Endothelial cell of umbilical vein (primary cell): Measurements from ENCODE around the gene MTRF1. TPM values are rescaled to one million over a fixed set of nuclear protein-coding genes. Genes with fewer than 3 reads are reported as not detected.

Experiments
- BruUV-seq: library from RNA; stranded (reverse); fragments of 400-500 nt; replicated peaks from 2 replicates; lab custom pipeline; 2021; lab: Mats Ljungman, UMichigan
- CTCF ChIA-PET: fragments of 300-600, 350-600 bp; sonication (Branson Sonifier 250); formaldehyde crosslinking; loops from one replicate; lab custom pipeline; 2021; ENCODE audit warnings: antibody characterized with exemption, inconsistent platforms; lab: Charles Lee
- POLR2A ChIA-PET: fragments of 300-600, 350-600 bp; sonication (Branson Sonifier 250); formaldehyde crosslinking; loops from one replicate; lab custom pipeline; 2021; ENCODE audit warnings: antibody characterized with exemption, inconsistent platforms; lab: Charles Lee
- DNase-seq: peaks from one replicate; pipeline ENCODE4 v3.0.0-alpha.2; 2011; ENCODE audit warnings: low read depth, low spot score
- FAIRE-seq: peaks from 2 replicates; lab custom pipeline; 2011; peaks lifted over from hg19 to GRCh38; lab: Jason Lieb, UNC
- H2AFZ ChIP-seq: 2 replicates; pipeline ENCODE4 v1.6.0; 2012; ENCODE audit warnings: low read depth, low read length, control low read depth, inconsistent platforms
- H3K27ac ChIP-seq: 2 replicates; pipeline ENCODE4 v1.5.1; 2011; ENCODE audit warnings: low read depth, mild to moderate bottlenecking, control low read depth, low read length, moderate library complexity; ENCODE audit not compliant: insufficient read depth
- H3K27me3 ChIP-seq, 2 experiments: 2 replicates each; pipeline versions ENCODE4 v1.6.0 to v1.6.1; 2011; ENCODE audit warnings: low read length in 2 of 2, mixed read lengths in 1 of 2; ENCODE audit not compliant: control insufficient read depth in 2 of 2, insufficient read depth in 2 of 2
- H3K36me3 ChIP-seq, 2 experiments: 2 replicates in 1 of 2; 3 replicates in 1 of 2; pipeline ENCODE4 v1.5.1; 2011; ENCODE audit warnings: low read length in 2 of 2, mild to moderate bottlenecking in 1 of 2, moderate library complexity in 1 of 2; ENCODE audit not compliant: control insufficient read depth in 2 of 2, insufficient read depth in 2 of 2; ENCODE audit errors: extremely low read depth in 1 of 2
- H3K4me1 ChIP-seq: 3 replicates; pipeline ENCODE4 v1.5.1; 2011; ENCODE audit warnings: mild to moderate bottlenecking, low read length; ENCODE audit not compliant: control insufficient read depth, insufficient read depth; ENCODE audit errors: extremely low read depth
- H3K4me2 ChIP-seq: 2 replicates; pipeline ENCODE4 v1.6.1; 2011; ENCODE audit warnings: low read length, control low read depth, mixed read lengths; ENCODE audit not compliant: insufficient read depth
- H3K4me3 ChIP-seq, 3 experiments: fragments of 200-600 bp in 1 of 3; sonication (generic), shearing (Covaris generic) in 1 of 3; replicated peaks in 1 of 3; 2 replicates each; pipeline ENCODE4 v1.5.1; 2011 to 2016; ENCODE audit warnings: control low read depth in 3 of 3, low read length in 3 of 3, mild to moderate bottlenecking in 2 of 3, inconsistent platforms in 1 of 3, low read depth in 1 of 3, moderate library complexity in 1 of 3; ENCODE audit not compliant: insufficient read depth in 1 of 3
- H3K79me2 ChIP-seq: 2 replicates; pipeline ENCODE4 v1.6.0; 2012; ENCODE audit warnings: low read length, inconsistent platforms; ENCODE audit not compliant: control insufficient read depth, insufficient read depth
- H3K9ac ChIP-seq: replicated peaks from 2 replicates; pipeline ENCODE3; 2011; ENCODE audit warnings: low read length, control low read depth; ENCODE audit not compliant: insufficient read depth; ENCODE audit errors: extremely low read depth
- H3K9me1 ChIP-seq: replicated peaks from 3 replicates; pipeline ENCODE4 v1.6.0; 2011; ENCODE audit warnings: mild to moderate bottlenecking, low read length; ENCODE audit not compliant: control insufficient read depth, insufficient read depth; ENCODE audit errors: extremely low read depth
- H3K9me3 ChIP-seq: replicated peaks from 2 replicates; pipeline ENCODE4 v1.5.1; 2012; ENCODE audit warnings: low read length, inconsistent platforms; ENCODE audit not compliant: control insufficient read depth, insufficient read depth
- H4K20me1 ChIP-seq: replicated peaks from 2 replicates; pipeline ENCODE3; 2011; ENCODE audit warnings: mild to moderate bottlenecking, low read length; ENCODE audit not compliant: control insufficient read depth, insufficient read depth; ENCODE audit errors: extremely low read depth
- EZH2 ChIP-seq: IDR thresholded peaks from 2 replicates; pipeline ENCODE4 v1.6.1; 2012; ENCODE audit warnings: borderline replicate concordance, low read depth, mild to moderate bottlenecking, moderate library complexity, low read length, inconsistent platforms; ENCODE audit not compliant: severe bottlenecking
- FOS ChIP-seq: IDR thresholded peaks from 2 replicates; pipeline ENCODE4 v1.6.1; 2011; ENCODE audit warnings: mild to moderate bottlenecking, low read length, moderate library complexity, borderline replicate concordance; ENCODE audit not compliant: insufficient read depth
- GATA2 ChIP-seq: IDR thresholded peaks from 2 replicates; pipeline ENCODE4 v1.7.0; 2011; ENCODE audit warnings: low read depth, mild to moderate bottlenecking, moderate library complexity, mixed read lengths, low read length; ENCODE audit not compliant: insufficient read length, insufficient read depth
- JUN ChIP-seq: IDR thresholded peaks from 2 replicates; pipeline ENCODE4 v1.6.1; 2011; ENCODE audit warnings: borderline replicate concordance, low read depth; ENCODE audit not compliant: insufficient read length, insufficient read depth
- MYC ChIP-seq: IDR thresholded peaks from one replicate; pipeline ENCODE4 v1.6.1; 2011; ENCODE audit warnings: mild to moderate bottlenecking, low read depth, low read length
- POLR2A ChIP-seq: IDR thresholded peaks from 2 replicates; pipeline ENCODE4 v1.6.1; 2012; ENCODE audit warnings: low read depth, mild to moderate bottlenecking, control low read depth, low read length
- POLR2AphosphoS5 ChIP-seq: IDR thresholded peaks from 2 replicates; pipeline ENCODE4 v1.6.1; 2012; ENCODE audit warnings: low read depth, mild to moderate bottlenecking, control low read depth, low read length, moderate library complexity; ENCODE audit not compliant: insufficient read depth
- dilution Hi-C: fragments of 300-500 bp; cut with MboI; formaldehyde crosslinking; loops from one replicate; pipeline ENCODE4 v1.15.0; 2019; ENCODE audit warnings: low sequenced_read_pairs; ENCODE audit not compliant: extremely low pct_ligation_motif_present
- intact Hi-C: fragments of 100-400 bp; cut with micrococcal nuclease; formaldehyde crosslinking; loops from one replicate; pipeline ENCODE4 v1.10.0; 2022
- polyA plus RNA-seq, 4 experiments: library from polyadenylated mRNA; depleted of rRNA in 3 of 4; stranded (reverse) in 3 of 4; unstranded in 1 of 4; fragments of >200 nt; gene quantifications; 2 replicates each; pipeline versions ENCODE4 v1.2.1 to v1.2.3, GENCODE V29; 2011 to 2012; ENCODE audit warnings: missing spikeins in 1 of 4
- total RNA-seq: library from RNA; stranded (reverse); gene quantifications from 2 replicates; pipeline ENCODE4 v1.2.3, GENCODE V29; 2021
- TF ChIP-seq, protein P1 (sequence below), 2 donors: IDR thresholded peaks; 1 replicate in 1 of 2; 2 replicates in 1 of 2; pipeline ENCODE4 v1.5.1; 2011; ENCODE audit warnings: low read length in 2 of 2, mild to moderate bottlenecking in 2 of 2, moderate library complexity in 2 of 2, control low read depth in 1 of 2, inconsistent platforms in 1 of 2, low read depth in 1 of 2; ENCODE audit not compliant: insufficient read depth in 1 of 2; ENCODE audit errors: extremely low read depth in 1 of 2
- TF ChIP-seq, protein P2 (sequence below): IDR thresholded peaks from 2 replicates; pipeline ENCODE4 v1.6.1; 2011; ENCODE audit not compliant: insufficient read depth, insufficient read length

The MTRF1 gene
- total and polyA plus RNA-seq, 2 donors (not counting 3 experiments of a cell fraction or from before 2014, with no cell fraction given), result 8.0 to 16.3 TPM

DNA sequence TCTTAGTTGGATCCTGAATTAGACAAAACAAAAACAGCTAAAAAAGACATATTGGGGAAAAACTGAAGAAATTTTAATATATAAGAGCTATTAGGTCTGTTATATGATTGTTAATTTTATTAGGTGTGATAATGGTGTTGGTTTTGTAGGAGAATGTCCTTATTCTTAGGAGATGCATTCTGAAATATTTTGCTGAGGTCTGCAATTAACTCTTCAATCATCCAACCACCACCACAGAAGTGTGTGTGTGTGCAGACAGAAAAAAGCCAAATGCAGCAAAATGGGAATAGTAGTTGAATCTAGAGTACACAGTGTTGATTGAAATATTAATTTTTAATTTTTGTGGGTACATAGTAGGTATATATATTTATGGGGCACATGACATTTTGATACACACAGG is 56.9 kb downstream of the MTRF1 start:
- H3K9me3 ChIP-seq, result no peaks in the 10 kb centered on the region
- H4K20me1 ChIP-seq, result no peaks in the 10 kb centered on the region
- H3K9me1 ChIP-seq, result no peaks in the 10 kb centered on the region
- H3K27me3 ChIP-seq, result no peaks in the 10 kb centered on the region
- FAIRE-seq (no peak), DNase-seq (no peak)
- no peak overlapping the region for H3K9ac ChIP-seq
- H2AFZ ChIP-seq, result no peak overlapping the region
- BruUV-seq, result no TSS peak
- no peaks in the 10 kb centered on the region for H3K4me1 ChIP-seq
- ChIA-PET CTCF (no interaction called here), POLR2A (no interaction called here)
- no peak for TF ChIP-seq MYC
- no peak for TF ChIP-seq POLR2A
- TF ChIP-seq POLR2AphosphoS5, result no peak
- no peak overlapping the region for H3K4me3 ChIP-seq
- intact Hi-C loops, result no loop called here
- no peak overlapping the region for H3K27ac ChIP-seq
- no peaks in the 10 kb centered on the region for H3K79me2 ChIP-seq
- H3K36me3 ChIP-seq, result no peaks in the 10 kb centered on the region
- dilution Hi-C loops, result no loop called here
- no peak overlapping the region for H3K4me2 ChIP-seq

DNA sequence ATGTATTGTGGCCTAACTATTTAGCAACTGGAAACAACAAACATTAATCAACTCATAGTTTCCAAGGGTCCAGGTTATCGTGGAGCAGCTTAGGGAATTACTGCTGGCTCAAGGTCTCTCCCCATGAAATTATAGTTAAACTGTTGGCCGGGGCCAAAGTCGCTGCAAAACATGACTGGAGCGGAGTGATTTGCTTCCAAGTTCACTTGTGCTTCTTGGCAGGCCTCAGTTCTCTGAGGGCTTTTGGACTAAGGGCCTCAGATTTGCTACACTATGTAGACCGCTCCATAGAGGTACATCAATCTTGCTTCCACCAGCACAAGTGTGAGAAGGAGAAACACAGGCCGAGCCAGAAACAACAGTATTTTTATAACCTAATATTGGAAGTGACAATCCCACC is 59.6 kb downstream of the MTRF1 start:
- no peak for DNase-seq
- Histone ChIP-seq H3K27ac (no peak overlapping the region), H2AFZ (no peak overlapping the region), H4K20me1 (no peaks in the 10 kb centered on the region), H3K9me3 (no peaks in the 10 kb centered on the region), H3K4me1 (no peaks in the 10 kb centered on the region), H3K79me2 (no peaks in the 10 kb centered on the region), H3K4me2 (no peak overlapping the region), H3K27me3 (no peaks in the 10 kb centered on the region), H3K4me3 (no peak overlapping the region), H3K9ac (no peak overlapping the region), H3K9me1 (no peaks in the 10 kb centered on the region), H3K36me3 (no peaks in the 10 kb centered on the region)
- BruUV-seq, result no TSS peak
- TF ChIP-seq EZH2 (no peak), JUN (no peak), GATA2 (no peak), POLR2AphosphoS5 (no peak), MYC (no peak), FOS (no peak), POLR2A (no peak)
- TF ChIP-seq, protein P1, sequence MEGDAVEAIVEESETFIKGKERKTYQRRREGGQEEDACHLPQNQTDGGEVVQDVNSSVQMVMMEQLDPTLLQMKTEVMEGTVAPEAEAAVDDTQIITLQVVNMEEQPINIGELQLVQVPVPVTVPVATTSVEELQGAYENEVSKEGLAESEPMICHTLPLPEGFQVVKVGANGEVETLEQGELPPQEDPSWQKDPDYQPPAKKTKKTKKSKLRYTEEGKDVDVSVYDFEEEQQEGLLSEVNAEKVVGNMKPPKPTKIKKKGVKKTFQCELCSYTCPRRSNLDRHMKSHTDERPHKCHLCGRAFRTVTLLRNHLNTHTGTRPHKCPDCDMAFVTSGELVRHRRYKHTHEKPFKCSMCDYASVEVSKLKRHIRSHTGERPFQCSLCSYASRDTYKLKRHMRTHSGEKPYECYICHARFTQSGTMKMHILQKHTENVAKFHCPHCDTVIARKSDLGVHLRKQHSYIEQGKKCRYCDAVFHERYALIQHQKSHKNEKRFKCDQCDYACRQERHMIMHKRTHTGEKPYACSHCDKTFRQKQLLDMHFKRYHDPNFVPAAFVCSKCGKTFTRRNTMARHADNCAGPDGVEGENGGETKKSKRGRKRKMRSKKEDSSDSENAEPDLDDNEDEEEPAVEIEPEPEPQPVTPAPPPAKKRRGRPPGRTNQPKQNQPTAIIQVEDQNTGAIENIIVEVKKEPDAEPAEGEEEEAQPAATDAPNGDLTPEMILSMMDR (IDR thresholded peaks at IDR 0.05; ENCODE audit: extremely low read depth in 1 of 2, insufficient read depth in 1 of 2, low read depth in 1 of 2, low read length in 2 of 2), result no peak
- TF ChIP-seq, protein P2, sequence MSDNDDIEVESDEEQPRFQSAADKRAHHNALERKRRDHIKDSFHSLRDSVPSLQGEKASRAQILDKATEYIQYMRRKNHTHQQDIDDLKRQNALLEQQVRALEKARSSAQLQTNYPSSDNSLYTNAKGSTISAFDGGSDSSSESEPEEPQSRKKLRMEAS, result no peak
- ChIA-PET POLR2A (interaction anchor here (0.6 kb wide), 1 partner anchor 12 kb away, joined by 4 read pairs; no protein-coding TSS in a partner anchor), CTCF (no interaction called here)
- intact Hi-C loops (no loop called here), dilution Hi-C loops (no loop called here)
- FAIRE-seq, result no peak
